Thyroid gland (tissue), 4 donors: ENCODE measurements around the gene ZNF394.

Source experiments
- POLR2A ChIP-seq, 2 donors: fragments of 450-650 bp; IDR thresholded peaks; one replicate each; pipeline ENCODE4 v1.6.1; 2017; ENCODE audit warnings: antibody characterized with exemption in 2 of 2, mild to moderate bottlenecking in 2 of 2, moderate library complexity in 1 of 2
- TF ChIP-seq, protein P1 (sequence below), 6 experiments: fragments of 200-600 bp in 3 of 6; fragments of 450-650 bp in 3 of 6; sonication (generic) in 3 of 6; IDR thresholded peaks; one replicate each; pipeline ENCODE4 v1.5.1; 2016 to 2019; ENCODE audit warnings: antibody characterized with exemption in 6 of 6, mild to moderate bottlenecking in 2 of 6, inconsistent platforms in 1 of 6, moderate library complexity in 1 of 6

DNA sequence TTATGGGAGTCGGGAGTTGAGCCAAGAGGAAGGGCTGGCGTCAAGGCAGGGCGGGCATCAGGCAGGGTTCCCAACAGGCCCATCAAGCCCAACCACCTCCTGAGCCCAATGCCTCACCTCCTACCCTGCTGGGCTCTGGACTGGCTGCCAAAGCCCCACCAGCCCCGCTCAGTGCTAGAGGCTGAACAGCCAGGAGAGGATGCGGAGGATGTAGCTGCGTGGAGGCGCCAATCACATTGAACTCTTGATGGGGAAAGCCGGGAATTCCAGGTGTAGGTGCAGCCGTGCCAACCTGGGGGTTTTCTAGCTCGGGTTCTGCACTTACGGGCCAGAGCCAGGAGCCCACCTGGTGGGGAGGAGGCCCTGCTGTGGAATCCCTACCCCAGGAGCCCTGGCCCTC lies 47.0 kb downstream of the ZNF394 start:
- no peak for TF ChIP-seq POLR2A (IDR thresholded peaks at IDR 0.05)
- TF ChIP-seq, protein P1, sequence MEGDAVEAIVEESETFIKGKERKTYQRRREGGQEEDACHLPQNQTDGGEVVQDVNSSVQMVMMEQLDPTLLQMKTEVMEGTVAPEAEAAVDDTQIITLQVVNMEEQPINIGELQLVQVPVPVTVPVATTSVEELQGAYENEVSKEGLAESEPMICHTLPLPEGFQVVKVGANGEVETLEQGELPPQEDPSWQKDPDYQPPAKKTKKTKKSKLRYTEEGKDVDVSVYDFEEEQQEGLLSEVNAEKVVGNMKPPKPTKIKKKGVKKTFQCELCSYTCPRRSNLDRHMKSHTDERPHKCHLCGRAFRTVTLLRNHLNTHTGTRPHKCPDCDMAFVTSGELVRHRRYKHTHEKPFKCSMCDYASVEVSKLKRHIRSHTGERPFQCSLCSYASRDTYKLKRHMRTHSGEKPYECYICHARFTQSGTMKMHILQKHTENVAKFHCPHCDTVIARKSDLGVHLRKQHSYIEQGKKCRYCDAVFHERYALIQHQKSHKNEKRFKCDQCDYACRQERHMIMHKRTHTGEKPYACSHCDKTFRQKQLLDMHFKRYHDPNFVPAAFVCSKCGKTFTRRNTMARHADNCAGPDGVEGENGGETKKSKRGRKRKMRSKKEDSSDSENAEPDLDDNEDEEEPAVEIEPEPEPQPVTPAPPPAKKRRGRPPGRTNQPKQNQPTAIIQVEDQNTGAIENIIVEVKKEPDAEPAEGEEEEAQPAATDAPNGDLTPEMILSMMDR (IDR thresholded peaks at IDR 0.05) = no peak
